H1 (cell line): ENCODE results near the gene CIITA. TPM values are rescaled to one million over a fixed set of nuclear protein-coding genes. Genes with fewer than 3 reads are reported as not detected.

Source experiments
- CTCF ChIA-PET: fragments of 300-600 bp; sonication (Branson Sonifier 250); formaldehyde crosslinking; loops from one replicate; lab custom pipeline; 2021; ENCODE audit not compliant: partially characterized antibody; lab: Charles Lee
- POLR2A ChIA-PET: fragments of 300-600 bp; sonication (Branson Sonifier 250); formaldehyde crosslinking; loops from one replicate; lab custom pipeline; 2021; ENCODE audit warnings: inconsistent platforms; ENCODE audit not compliant: partially characterized antibody; lab: Charles Lee
- DNase-seq, 2 experiments: peaks; one replicate each; pipeline versions ENCODE4 v3.0.0 to v3.0.0-alpha.2; 2010 to 2022; ENCODE audit warnings: low spot score in 2 of 2, low read depth in 1 of 2, mixed read lengths in 1 of 2
- FAIRE-seq: peaks from 2 replicates; lab custom pipeline; 2011; peaks lifted over from hg19 to GRCh38; lab: Jason Lieb, UNC
- H2AFZ ChIP-seq: 2 replicates; pipeline ENCODE4 v1.8.1; 2012; ENCODE audit warnings: low read length, inconsistent platforms
- H2AK5ac ChIP-seq: 2 replicates; pipeline ENCODE4 v1.6.1; 2013; ENCODE audit warnings: low read depth, low read length
- H2BK120ac ChIP-seq: replicated peaks from 2 replicates; pipeline ENCODE3; 2013; ENCODE audit warnings: low read depth, low read length, inconsistent platforms
- H2BK12ac ChIP-seq: 2 replicates; pipeline ENCODE4 v1.6.1; 2013; ENCODE audit warnings: low read depth, low read length
- H2BK15ac ChIP-seq: 2 replicates; pipeline ENCODE4 v1.6.1; 2013; ENCODE audit warnings: low read length
- H2BK20ac ChIP-seq: 2 replicates; pipeline ENCODE4 v1.6.1; 2013; ENCODE audit warnings: low read length
- H2BK5ac ChIP-seq: 2 replicates; pipeline ENCODE4 v1.6.1; 2013; ENCODE audit warnings: low read depth, low read length
- H3K14ac ChIP-seq: 2 replicates; pipeline ENCODE4 v1.6.1; 2013; ENCODE audit warnings: inconsistent platforms; ENCODE audit not compliant: insufficient read length
- H3K18ac ChIP-seq: 2 replicates; pipeline ENCODE4 v1.6.1; 2013; ENCODE audit warnings: low read length; ENCODE audit errors: extremely low read depth
- H3K23ac ChIP-seq: 2 replicates; pipeline ENCODE4 v1.6.1; 2013; ENCODE audit warnings: inconsistent platforms; ENCODE audit not compliant: insufficient read length
- H3K23me2 ChIP-seq: 2 replicates; pipeline ENCODE4 v1.6.1; 2013; ENCODE audit warnings: low read depth, low read length
- H3K27ac ChIP-seq: 2 replicates; pipeline ENCODE4 v1.6.1; 2011; ENCODE audit warnings: low read depth, low read length, inconsistent platforms
- H3K27me3 ChIP-seq, 4 experiments: replicated peaks in 1 of 4; 1 replicate in 1 of 4; 2 replicates in 3 of 4; pipeline versions ENCODE4 v1.6.1 to v1.8.1; 2011 to 2013; ENCODE audit warnings: low read length in 3 of 4, mild to moderate bottlenecking in 3 of 4, inconsistent platforms in 2 of 4, mixed read lengths in 2 of 4, moderate library complexity in 1 of 4; ENCODE audit not compliant: control insufficient read depth in 3 of 4, insufficient read depth in 3 of 4; ENCODE audit errors: extremely low read depth in 1 of 4
- H3K36me3 ChIP-seq, 4 experiments: 2 replicates each; pipeline versions ENCODE4 v1.6.1 to v1.8.1; 2011 to 2013; ENCODE audit warnings: mild to moderate bottlenecking in 4 of 4, low read length in 3 of 4, moderate library complexity in 2 of 4, control low read depth in 1 of 4, inconsistent platforms in 1 of 4; ENCODE audit not compliant: insufficient read depth in 4 of 4, control insufficient read depth in 2 of 4
- H3K4ac ChIP-seq: replicated peaks from 2 replicates; pipeline ENCODE3; 2013; ENCODE audit warnings: low read length, low read depth, mixed read lengths, inconsistent platforms; ENCODE audit not compliant: insufficient read length
- H3K4me1 ChIP-seq, 4 experiments: replicated peaks in 1 of 4; 1 replicate in 1 of 4; 2 replicates in 3 of 4; pipeline versions ENCODE4 v1.6.1 to v1.8.1; 2011 to 2013; ENCODE audit warnings: low read length in 3 of 4, inconsistent platforms in 2 of 4, mixed read lengths in 1 of 4; ENCODE audit not compliant: insufficient read depth in 4 of 4, control insufficient read depth in 3 of 4
- H3K4me2 ChIP-seq, 2 experiments: 2 replicates each; pipeline versions ENCODE4 v1.6.1 to v1.8.1; 2011 to 2013; ENCODE audit warnings: low read depth in 2 of 2, low read length in 2 of 2, control low read depth in 1 of 2, inconsistent platforms in 1 of 2, mild to moderate bottlenecking in 1 of 2; ENCODE audit not compliant: insufficient read depth in 1 of 2
- H3K4me3 ChIP-seq, 4 experiments: fragments of 200-600, 300-600 bp in 1 of 4; sonication (generic), shearing (Covaris generic), sonication (Bioruptor Twin) in 1 of 4; 2 replicates each; pipeline versions ENCODE4 v1.5.1 to v1.8.1; 2011 to 2016; ENCODE audit warnings: low read length in 4 of 4, low read depth in 3 of 4, control low read depth in 2 of 4, inconsistent platforms in 2 of 4, mild to moderate bottlenecking in 2 of 4, mixed read lengths in 1 of 4, moderate library complexity in 1 of 4; ENCODE audit not compliant: insufficient read depth in 2 of 4; ENCODE audit errors: extremely low read depth in 1 of 4
- H3K56ac ChIP-seq: replicated peaks from 2 replicates; pipeline ENCODE3; 2013; ENCODE audit warnings: low read depth, mild to moderate bottlenecking, mixed read lengths, low read length, inconsistent platforms; ENCODE audit not compliant: insufficient read length
- H3K79me1 ChIP-seq: 2 replicates; pipeline ENCODE4 v1.6.1; 2013; ENCODE audit warnings: low read depth, low read length, control low read depth
- H3K79me2 ChIP-seq, 2 experiments: 2 replicates each; pipeline versions ENCODE4 v1.6.1 to v1.8.1; 2012 to 2013; ENCODE audit warnings: low read length in 2 of 2, mild to moderate bottlenecking in 2 of 2, inconsistent platforms in 1 of 2; ENCODE audit not compliant: insufficient read depth in 2 of 2, control insufficient read depth in 1 of 2
- H3K9ac ChIP-seq, 4 experiments: replicated peaks in 1 of 4; 1 replicate in 1 of 4; 2 replicates in 3 of 4; pipeline versions ENCODE4 v1.6.1 to v1.8.1; 2011 to 2013; ENCODE audit warnings: low read depth in 3 of 4, low read length in 3 of 4, control low read depth in 2 of 4, mild to moderate bottlenecking in 2 of 4, moderate library complexity in 2 of 4, inconsistent platforms in 1 of 4; ENCODE audit errors: extremely low read depth in 1 of 4
- H3K9me3 ChIP-seq, 2 experiments: 2 replicates each; pipeline versions ENCODE4 v1.6.1 to v1.8.1; 2012 to 2013; ENCODE audit warnings: mild to moderate bottlenecking in 2 of 2, moderate library complexity in 2 of 2, control low read depth in 1 of 2, inconsistent platforms in 1 of 2, low read depth in 1 of 2, low read length in 1 of 2, mixed read lengths in 1 of 2; ENCODE audit not compliant: insufficient read depth in 2 of 2
- H4K20me1 ChIP-seq, 2 experiments: replicated peaks in 1 of 2; 2 replicates each; pipeline versions ENCODE3 to v1.8.1; 2011 to 2013; ENCODE audit warnings: inconsistent platforms in 2 of 2, low read length in 2 of 2, mild to moderate bottlenecking in 1 of 2; ENCODE audit not compliant: insufficient read depth in 2 of 2, control insufficient read depth in 1 of 2
- H4K5ac ChIP-seq: 2 replicates; pipeline ENCODE4 v1.6.1; 2013; ENCODE audit warnings: low read length, low read depth, mixed read lengths, inconsistent platforms; ENCODE audit not compliant: insufficient read length
- H4K8ac ChIP-seq: 2 replicates; pipeline ENCODE4 v1.8.0; 2013; ENCODE audit warnings: mild to moderate bottlenecking, moderate library complexity, low read length, inconsistent platforms; ENCODE audit not compliant: insufficient read depth; ENCODE audit errors: extremely low read depth
- H4K91ac ChIP-seq: replicated peaks from 2 replicates; pipeline ENCODE3; 2013; ENCODE audit warnings: low read length, mixed read lengths, inconsistent platforms; ENCODE audit not compliant: insufficient read length
- BRCA1 ChIP-seq: IDR thresholded peaks from 2 replicates; pipeline ENCODE4 v1.6.1; 2012; ENCODE audit warnings: low read depth, low read length, improper control_type of control experiment
- HDAC6 ChIP-seq: IDR thresholded peaks from one replicate; pipeline ENCODE4 v1.7.1; 2012; ENCODE audit warnings: low read depth, mild to moderate bottlenecking, inconsistent platforms, low read length, moderate library complexity
- JUND ChIP-seq: IDR thresholded peaks from 2 replicates; pipeline ENCODE4 v1.6.1; 2011; ENCODE audit warnings: mild to moderate bottlenecking, improper control_type of control experiment, low read length
- MAFK ChIP-seq: IDR thresholded peaks from 2 replicates; pipeline ENCODE4 v1.6.1; 2012; ENCODE audit warnings: low read depth, mild to moderate bottlenecking, improper control_type of control experiment, low read length
- PHF8 ChIP-seq: fragments of 200-600 bp; sonication (generic); conservative IDR thresholded peaks from 2 replicates; pipeline ENCODE4 v1.7.1; 2012; ENCODE audit warnings: low read depth, mild to moderate bottlenecking, inconsistent platforms, low read length, moderate library complexity
- WGBS, 2 experiments: shearing (Covaris generic) in 1 of 2; methylation state at CpG; one replicate each; pipeline versions ENCODE4 v1.1.6 to v1.1.7; 2013 to 2015; ENCODE audit warnings: low lambda C conversion rate in 2 of 2, mixed read lengths in 2 of 2, inconsistent platforms in 1 of 2, low coverage in 1 of 2, missing lambda C conversion rate in 1 of 2; ENCODE audit not compliant: insufficient replicate concordance in 2 of 2, insufficient coverage in 1 of 2, insufficient read length in 1 of 2; ENCODE audit errors: extremely low coverage in 1 of 2, missing lambda C conversion rate in 1 of 2; 5-methylcytosine and 5-hydroxymethylcytosine counted together
- polyA plus RNA-seq, 7 experiments: library from polyadenylated mRNA; depleted of rRNA in 3 of 7; stranded (reverse) in 5 of 7; unstranded in 2 of 7; fragments of >200 nt in 5 of 7; fragments of 200-250 nt in 2 of 7; gene quantifications; 1 replicate in 5 of 7; 2 replicates in 1 of 7; 4 replicates in 1 of 7; pipeline versions ENCODE4 v1.2.1 to v1.2.3, GENCODE V29; 2011 to 2013; ENCODE audit warnings: missing spikeins in 2 of 7, mixed read lengths in 2 of 7
- total RNA-seq: library from RNA; stranded (reverse); fragmentation: NEBNext Ultra II Directional; extraction: Animal tissue kit (Norgen Biotek cat#: 25700); gene quantifications from 2 replicates; pipeline ENCODE4 v1.2.1, GENCODE V29; 2021
- TF ChIP-seq, protein P1 (sequence below), 3 experiments: IDR thresholded peaks; 1 replicate in 2 of 3; 2 replicates in 1 of 3; pipeline versions ENCODE4 v1.5.1 to v1.6.1; 2011; ENCODE audit warnings: low read length in 3 of 3, mild to moderate bottlenecking in 3 of 3, inconsistent platforms in 2 of 3, low read depth in 1 of 3, moderate library complexity in 1 of 3; ENCODE audit not compliant: insufficient read depth in 1 of 3; ENCODE audit errors: control extremely low read depth in 1 of 3

The CIITA gene
- total and polyA plus RNA-seq, 2 of the 8 experiments (the other 6 are each of a cell fraction or from before 2014, with no cell fraction given): 0.07 to 0.17 TPM

DNA sequence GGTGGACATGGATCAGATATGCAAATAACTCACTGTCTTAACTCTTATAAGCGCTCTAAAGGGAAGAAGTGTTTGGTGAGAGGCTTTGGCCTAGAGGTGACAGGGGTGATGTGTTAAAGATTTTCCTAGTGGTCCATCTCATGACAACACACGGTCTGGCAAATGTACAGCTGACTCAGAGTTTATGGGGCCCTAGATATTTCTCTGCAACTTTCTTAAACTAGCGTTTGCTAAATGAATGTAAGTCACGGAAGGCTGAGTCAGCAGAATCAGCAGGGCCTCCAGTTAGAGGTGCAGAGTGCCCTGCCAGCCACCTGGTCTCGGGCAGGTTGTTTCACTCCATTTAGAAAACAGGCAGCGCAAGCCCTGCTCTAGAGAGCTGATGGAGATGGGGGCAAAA lies 107.5 kb downstream of the CIITA start:
- Histone ChIP-seq H2BK120ac (no peak overlapping the region), H2AK5ac (no peak overlapping the region), H3K18ac (no peak overlapping the region), H2BK5ac (no peak overlapping the region), H2BK20ac (no peak overlapping the region), H3K9me3 (no peaks in the 10 kb centered on the region), H3K23ac (no peak overlapping the region), H4K20me1 (peaks cover 2 to 7% of the 10 kb centered on the region in 2 experiments), H2BK15ac (no peak overlapping the region), H3K4me2 (no peak overlapping the region), H3K4ac (no peak overlapping the region), H3K9ac (no peak overlapping the region), H3K79me1 (no peaks in the 10 kb centered on the region), H4K5ac (no peak overlapping the region), H3K14ac (no peak overlapping the region), H4K8ac (no peak overlapping the region), H4K91ac (no peak overlapping the region), H3K4me3 (no peak overlapping the region), H3K27me3 (no peaks in the 10 kb centered on the region), H2AFZ (no peak overlapping the region), H3K56ac (no peak overlapping the region), H3K36me3 (no peaks in the 10 kb centered on the region; a peak in 1 of 8 replicates), H3K23me2 (no peaks in the 10 kb centered on the region), H3K79me2 (no peaks in the 10 kb centered on the region), H2BK12ac (no peak overlapping the region), H3K27ac (no peak overlapping the region), H3K4me1 (no peaks in the 10 kb centered on the region)
- DNase-seq (no peak), FAIRE-seq (no peak)
- POLR2A ChIA-PET: no interaction called here
- TF ChIP-seq, protein P1, sequence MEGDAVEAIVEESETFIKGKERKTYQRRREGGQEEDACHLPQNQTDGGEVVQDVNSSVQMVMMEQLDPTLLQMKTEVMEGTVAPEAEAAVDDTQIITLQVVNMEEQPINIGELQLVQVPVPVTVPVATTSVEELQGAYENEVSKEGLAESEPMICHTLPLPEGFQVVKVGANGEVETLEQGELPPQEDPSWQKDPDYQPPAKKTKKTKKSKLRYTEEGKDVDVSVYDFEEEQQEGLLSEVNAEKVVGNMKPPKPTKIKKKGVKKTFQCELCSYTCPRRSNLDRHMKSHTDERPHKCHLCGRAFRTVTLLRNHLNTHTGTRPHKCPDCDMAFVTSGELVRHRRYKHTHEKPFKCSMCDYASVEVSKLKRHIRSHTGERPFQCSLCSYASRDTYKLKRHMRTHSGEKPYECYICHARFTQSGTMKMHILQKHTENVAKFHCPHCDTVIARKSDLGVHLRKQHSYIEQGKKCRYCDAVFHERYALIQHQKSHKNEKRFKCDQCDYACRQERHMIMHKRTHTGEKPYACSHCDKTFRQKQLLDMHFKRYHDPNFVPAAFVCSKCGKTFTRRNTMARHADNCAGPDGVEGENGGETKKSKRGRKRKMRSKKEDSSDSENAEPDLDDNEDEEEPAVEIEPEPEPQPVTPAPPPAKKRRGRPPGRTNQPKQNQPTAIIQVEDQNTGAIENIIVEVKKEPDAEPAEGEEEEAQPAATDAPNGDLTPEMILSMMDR (IDR thresholded peaks at IDR 0.05; ENCODE audit: control extremely low read depth in 1 of 3, insufficient read depth in 1 of 3, low read depth in 1 of 3, low read length in 3 of 3): no peak
- TF ChIP-seq BRCA1 (no peak), PHF8 (no peak), JUND (no peak), HDAC6 (no peak), MAFK (peak; percentile 80)
- 85% methylated on average over 6 of the region's 6 CpGs; no CpG with 5 or more reads in 1 of the 2 experiments for WGBS, 2 experiments
- CTCF ChIA-PET: interaction anchor here (0.7 to 6.2 kb wide), 11 partner anchors 14 to 402 kb away, joined by 3 to 67 read pairs (median 5); no protein-coding TSS in a partner anchor
